Thymus (tissue), 11 donors: ENCODE measurements around the gene HDHD5. TPM values are rescaled to one million over a fixed set of nuclear protein-coding genes. Genes with fewer than 3 reads are reported as not detected.

Experiments used
- DNase-seq, 9 donors: peaks; one replicate each; pipeline ENCODE4 v3.0.0-alpha.2; 2013; ENCODE audit warnings: low spot score in 9 of 9, low read depth in 6 of 9, missing footprints in 1 of 9
- H3K27ac ChIP-seq, 2 donors: one replicate each; pipeline ENCODE4 v1.5.1; 2013; ENCODE audit warnings: control low read depth in 1 of 2, low read depth in 1 of 2, low read length in 1 of 2, mild to moderate bottlenecking in 1 of 2, moderate library complexity in 1 of 2
- H3K27me3 ChIP-seq, 2 donors: one replicate each; pipeline ENCODE4 v1.5.1; 2013; ENCODE audit warnings: low read length in 1 of 2; ENCODE audit not compliant: control insufficient read depth in 2 of 2, insufficient read depth in 1 of 2
- H3K36me3 ChIP-seq, 2 donors: one replicate each; pipeline ENCODE4 v1.5.1; 2013; ENCODE audit warnings: low read length in 1 of 2, mild to moderate bottlenecking in 1 of 2, moderate library complexity in 1 of 2; ENCODE audit not compliant: control insufficient read depth in 2 of 2, insufficient read depth in 2 of 2
- H3K4me1 ChIP-seq, 2 donors: one replicate each; pipeline ENCODE4 v1.5.1; 2013; ENCODE audit warnings: low read length in 2 of 2; ENCODE audit not compliant: control insufficient read depth in 2 of 2, insufficient read depth in 2 of 2
- H3K4me3 ChIP-seq, 2 donors: one replicate each; pipeline ENCODE4 v1.5.1; 2013; ENCODE audit warnings: low read length in 2 of 2, control low read depth in 1 of 2, mild to moderate bottlenecking in 1 of 2
- H3K9me3 ChIP-seq, 2 donors: one replicate each; pipeline ENCODE4 v1.5.1; 2013; ENCODE audit warnings: low read length in 1 of 2, mild to moderate bottlenecking in 1 of 2; ENCODE audit not compliant: control insufficient read depth in 2 of 2, insufficient read depth in 1 of 2
- WGBS: extraction: QIAGEN DNeasy Blood & Tissue Kit; methylation state at CpG from one replicate; pipeline ENCODE4 v1.1.7; 2013; 5-methylcytosine and 5-hydroxymethylcytosine counted together
- polyA plus RNA-seq: library from polyadenylated mRNA; stranded (reverse); fragments of 200-250 nt; gene quantifications from one replicate; pipeline ENCODE4 v1.2.3, GENCODE V29; 2013
- total RNA-seq: library from RNA; stranded (reverse); fragments of 120-200 nt; gene quantifications from one replicate; pipeline ENCODE4 v1.2.4, GENCODE V29; 2013
- donor health status: healthy.

HDHD5 gene
- total and polyA plus RNA-seq, 2 donors, result 30.7 to 31.3 TPM

DNA sequence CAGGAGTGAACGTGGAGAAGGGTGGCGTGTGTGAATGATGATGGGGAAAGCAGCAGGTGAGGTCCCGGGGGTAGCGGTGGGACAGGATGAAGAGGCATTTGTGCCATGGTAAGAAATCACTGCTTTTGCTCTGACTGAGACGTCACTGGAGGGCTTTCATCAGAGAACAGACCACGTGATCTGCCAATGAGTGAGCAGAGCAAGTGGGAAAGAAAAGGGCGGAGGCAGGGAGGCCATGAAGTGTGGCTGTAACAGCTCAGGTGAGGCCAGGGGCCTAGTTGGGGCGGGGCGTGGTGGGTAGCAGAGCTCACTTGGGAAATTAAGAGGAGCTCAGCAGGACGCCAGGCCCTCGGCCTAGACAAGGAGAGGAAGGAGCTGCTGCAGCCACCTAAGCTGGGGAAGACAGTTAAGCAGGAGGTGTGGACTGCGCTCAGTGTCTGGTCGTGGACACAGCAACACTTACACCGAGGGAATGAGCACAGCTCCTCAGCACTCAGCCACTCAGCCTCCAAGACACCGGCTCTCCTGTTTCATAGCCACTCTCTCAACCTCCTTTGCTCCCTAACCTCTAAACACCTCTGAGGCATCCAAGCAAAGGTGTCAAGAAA, 23.8 kb downstream of the HDHD5 start:
- H3K4me3 ChIP-seq, result no peak overlapping the region
- no peaks in the 10 kb centered on the region for H3K9me3 ChIP-seq
- DNase-seq, result no peak
- peaks cover 4 to 17% of the 10 kb centered on the region in 2 donors for H3K36me3 ChIP-seq
- H3K4me1 ChIP-seq, result no peaks in the 10 kb centered on the region
- no peak overlapping the region for H3K27ac ChIP-seq
- WGBS, result 98% methylated on average over 15 of the region's 15 CpGs
- no peaks in the 10 kb centered on the region for H3K27me3 ChIP-seq

DNA sequence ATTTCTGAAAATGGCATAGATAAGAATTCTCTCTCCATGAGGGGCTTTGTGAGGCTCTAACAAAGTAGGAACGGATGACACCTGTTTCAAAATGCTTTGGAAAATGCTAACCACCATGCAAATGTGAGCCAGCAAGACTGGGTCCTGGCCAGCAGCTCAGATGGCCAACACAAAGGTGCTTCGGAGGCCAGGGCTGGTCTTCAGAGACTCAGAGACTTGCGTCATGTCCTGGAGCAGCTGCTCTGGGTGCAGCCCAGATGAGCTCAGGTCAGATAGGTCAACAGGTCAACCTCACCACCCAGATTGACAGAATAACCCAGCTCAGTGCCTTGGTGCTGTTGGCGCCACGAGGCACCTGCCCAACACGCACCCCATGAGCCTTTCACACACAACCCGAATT, 25.9 kb downstream of the HDHD5 start:
- no peaks in the 10 kb centered on the region for H3K27me3 ChIP-seq
- H3K4me3 ChIP-seq, result no peak overlapping the region
- 98% methylated on average over 7 of the region's 7 CpGs for WGBS

DNA sequence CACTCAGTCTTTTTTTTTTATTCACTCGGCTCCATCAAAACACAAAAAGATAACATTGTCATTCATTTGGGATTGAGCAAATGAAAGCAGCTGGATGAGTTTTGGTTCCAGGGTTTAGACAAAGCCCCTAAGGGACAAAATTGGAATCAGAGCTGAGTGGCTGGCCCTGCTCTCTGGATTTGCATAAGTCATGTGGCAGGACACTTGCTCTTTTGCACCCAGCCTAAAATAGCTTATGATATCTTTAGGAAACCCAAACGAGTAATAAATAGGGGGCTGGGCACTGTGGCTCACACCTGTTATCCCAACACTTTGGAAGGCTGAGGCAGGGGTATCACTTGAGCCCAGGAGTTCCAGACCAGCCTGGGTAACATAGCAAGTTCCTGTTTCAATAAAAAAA, 27.0 kb downstream of the HDHD5 start:
- H3K27ac ChIP-seq, result no peak overlapping the region
- H3K27me3 ChIP-seq, result no peaks in the 10 kb centered on the region
- H3K9me3 ChIP-seq, result no peaks in the 10 kb centered on the region
- H3K4me3 ChIP-seq, result no peak overlapping the region
- WGBS, result 65% methylated on average over 2 of the region's 2 CpGs
- H3K4me1 ChIP-seq, result no peaks in the 10 kb centered on the region
- H3K36me3 ChIP-seq, result no peaks in the 10 kb centered on the region
- DNase-seq, result no peak

More for the DNA sequence above, 25.9 kb downstream of the HDHD5 start:
- Histone ChIP-seq H3K4me1 (no peaks in the 10 kb centered on the region), H3K9me3 (no peaks in the 10 kb centered on the region), H3K36me3 (peaks cover 4 to 6% of the 10 kb centered on the region in 2 donors), H3K27ac (no peak overlapping the region)
- DNase-seq, result no peak

DNA sequence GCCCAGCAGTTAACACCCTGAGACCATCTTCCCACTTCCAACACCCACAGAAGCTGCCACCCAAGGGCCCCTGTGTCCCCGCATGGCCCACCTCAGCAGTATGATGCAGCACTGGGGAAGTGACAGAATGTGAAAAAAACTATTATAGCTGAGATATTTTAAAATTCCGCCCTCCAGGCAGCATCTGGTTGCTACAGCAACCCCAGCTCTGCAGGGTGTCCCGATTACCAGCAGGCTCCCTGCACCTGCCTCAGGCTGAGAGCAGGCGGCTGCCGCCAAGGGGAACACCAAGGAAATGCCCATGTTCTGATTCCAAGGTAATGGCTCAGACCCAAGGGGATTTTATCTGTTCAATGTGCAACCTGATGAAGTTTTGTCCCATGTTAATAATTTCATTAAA, 27.4 kb downstream of the HDHD5 start:
- H3K4me1 ChIP-seq, result no peaks in the 10 kb centered on the region
- no peaks in the 10 kb centered on the region for H3K36me3 ChIP-seq
- H3K9me3 ChIP-seq, result no peaks in the 10 kb centered on the region
- no peak for DNase-seq
- H3K4me3 ChIP-seq, result no peak overlapping the region
- H3K27ac ChIP-seq, result no peak overlapping the region
- H3K27me3 ChIP-seq, result no peaks in the 10 kb centered on the region
- 88% methylated on average over 5 of the region's 5 CpGs for WGBS

DNA sequence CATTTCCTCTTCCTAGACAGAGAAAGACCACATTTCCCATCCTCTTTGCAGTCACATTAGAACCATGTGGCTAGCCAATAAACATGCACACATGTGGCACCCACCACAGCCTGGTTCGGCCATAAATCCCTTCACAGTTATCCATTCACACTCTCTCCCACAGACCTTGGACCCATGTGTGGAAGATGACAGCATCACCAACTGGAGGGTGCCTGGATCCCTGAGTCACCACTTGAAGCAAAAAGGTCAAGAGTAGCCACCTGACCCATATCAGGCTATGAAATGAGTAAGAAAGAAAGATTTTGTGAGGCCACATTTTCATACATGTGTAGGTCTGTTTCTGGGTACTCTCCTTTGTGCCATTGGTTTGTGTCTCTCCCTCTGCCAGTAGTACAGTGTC, 28.9 kb downstream of the HDHD5 start:
- no peaks in the 10 kb centered on the region for H3K4me1 ChIP-seq
- no peaks in the 10 kb centered on the region for H3K9me3 ChIP-seq
- DNase-seq, result no peak
- H3K4me3 ChIP-seq, result no peak overlapping the region
- no peak overlapping the region for H3K27ac ChIP-seq
- no peaks in the 10 kb centered on the region for H3K27me3 ChIP-seq
- H3K36me3 ChIP-seq, result no peaks in the 10 kb centered on the region
- WGBS, result 97% methylated on average over 1 of the region's 1 CpG

DNA sequence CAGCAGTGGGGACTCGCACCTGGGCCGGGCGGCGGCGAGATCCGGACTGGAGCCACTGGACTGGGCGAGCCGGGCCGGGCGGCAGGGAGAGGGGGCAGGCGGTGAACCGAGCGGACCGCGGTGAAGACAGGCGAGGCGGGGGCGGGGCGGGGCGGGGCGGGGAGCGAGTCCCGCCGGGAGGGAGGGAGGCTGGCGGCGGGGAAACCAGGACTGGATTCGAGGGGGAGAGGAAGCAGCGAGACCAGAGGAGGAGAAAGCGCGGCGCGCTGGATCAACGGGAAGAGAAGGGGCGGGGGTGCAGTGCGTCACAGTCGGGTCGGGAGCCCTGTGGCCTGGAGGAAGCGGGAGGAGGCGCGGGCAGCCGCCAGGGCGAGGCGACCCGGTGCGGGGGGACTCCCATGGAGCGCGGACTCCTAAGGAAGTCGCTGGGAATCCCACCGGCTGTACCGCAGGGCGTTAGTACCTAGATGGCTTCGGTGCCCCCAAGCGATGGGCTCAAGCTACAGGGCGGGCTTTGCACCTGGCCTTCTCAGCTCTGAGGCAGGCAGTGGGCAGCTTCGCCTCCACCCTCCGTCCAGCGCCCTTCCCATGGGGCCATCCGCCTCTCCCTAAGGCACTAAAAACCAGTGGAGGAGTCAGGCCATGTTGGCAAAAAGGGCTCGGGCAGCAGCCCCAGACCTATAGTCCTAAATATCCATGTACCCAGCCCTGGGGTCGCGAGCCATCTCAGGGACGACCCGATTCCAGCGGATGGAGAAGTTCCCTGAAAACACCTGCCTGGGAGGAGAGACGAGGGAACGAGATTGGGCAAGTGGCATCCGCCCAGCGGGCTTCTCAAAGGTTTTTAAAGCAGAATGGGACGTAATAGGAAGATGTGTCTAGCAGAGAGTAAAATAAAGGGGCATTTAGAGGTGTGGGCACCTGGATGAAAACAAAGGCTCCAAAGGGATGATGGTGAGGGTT, 37.6 kb downstream of the HDHD5 start, which contains the start of gene TMEM121B:
TSS of gene TMEM121B (minus strand) at position 128 of the 963 bp plus-strand sequence. CDS start 233 bp downstream, outside the sequence.
- H3K27me3 ChIP-seq, result peaks cover 31 to 50% of the 10 kb centered on the region in 2 donors

DNA sequence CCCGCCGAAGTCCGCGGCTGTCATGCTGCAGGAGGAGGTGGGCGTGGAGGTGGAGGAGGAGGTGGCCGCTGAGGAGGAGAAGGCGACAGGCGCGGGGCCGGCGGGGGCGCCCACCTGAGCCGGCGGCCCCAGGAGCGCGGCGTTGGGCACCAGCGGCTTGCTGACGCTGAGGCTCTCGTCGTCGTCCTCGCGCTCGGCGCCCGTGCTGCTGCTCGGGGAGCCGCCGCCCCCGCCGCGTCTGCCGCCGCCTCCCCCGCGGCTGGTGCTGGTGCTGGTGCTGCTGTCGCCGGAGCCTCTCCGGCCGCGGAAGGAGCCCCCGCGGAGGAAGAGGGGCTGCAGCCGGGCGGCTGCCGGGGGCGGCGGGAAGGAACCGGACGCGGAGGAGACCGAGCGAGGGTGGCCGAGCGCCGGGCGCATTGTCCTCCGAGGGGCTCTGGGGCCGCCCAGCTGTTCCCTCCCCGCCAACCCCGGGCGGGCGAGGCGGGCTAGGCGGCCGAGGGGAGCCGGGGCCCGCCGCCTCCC, 38.3 kb downstream of the HDHD5 start:
- no peaks in the 10 kb centered on the region for H3K9me3 ChIP-seq
- no peaks in the 10 kb centered on the region for H3K36me3 ChIP-seq
- H3K4me1 ChIP-seq, result peaks cover 39 to 43% of the 10 kb centered on the region in 2 donors
- H3K27ac ChIP-seq, result no peak overlapping the region
- DNase-seq, result no peak
- peak overlapping the region in 1 of 2 donors; percentile 54 for H3K4me3 ChIP-seq
- peaks cover 31 to 50% of the 10 kb centered on the region in 2 donors for H3K27me3 ChIP-seq
- under 1% methylated on average over 70 of the region's 70 CpGs for WGBS

More for the DNA sequence above, 37.6 kb downstream of the HDHD5 start, which contains the start of gene TMEM121B:
- DNase-seq, result peak in 1 of 9 donors; percentile 19
- H3K9me3 ChIP-seq, result no peaks in the 10 kb centered on the region
- peak within 1 kb of the TSS; percentile 8 to 54 for H3K4me3 ChIP-seq
- no peaks in the 10 kb centered on the region for H3K36me3 ChIP-seq
- peaks cover 36% of the 10 kb centered on the region in 2 donors for H3K4me1 ChIP-seq
- H3K27ac ChIP-seq, result no peak within 1 kb of the TSS
- 9% methylated on average over 69 of the region's 69 CpGs for WGBS

DNA sequence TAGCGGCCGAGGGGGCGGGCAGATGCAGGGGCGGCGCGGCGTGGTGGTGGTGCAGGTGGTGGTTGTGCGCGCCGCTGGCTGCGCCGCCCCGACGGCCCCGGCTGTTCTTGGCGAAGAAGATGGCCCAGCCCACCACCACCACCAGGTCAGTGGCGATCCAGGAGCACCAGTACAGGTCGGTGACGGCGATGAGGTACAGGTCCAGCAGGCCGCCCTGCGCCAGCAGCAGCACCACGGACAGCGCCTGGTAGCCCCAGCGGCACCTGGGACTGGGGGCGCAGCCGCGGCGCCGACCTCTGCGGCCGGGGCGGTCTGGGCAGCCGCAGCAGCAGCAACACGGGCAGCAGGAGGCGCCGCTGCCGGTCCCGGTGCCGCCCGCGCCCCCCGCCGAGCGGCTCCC, 38.8 kb downstream of the HDHD5 start:
- WGBS, result 3% methylated on average over 45 of the region's 45 CpGs
- H3K27me3 ChIP-seq, result peaks cover 31 to 50% of the 10 kb centered on the region in 2 donors
- H3K27ac ChIP-seq, result no peak overlapping the region
- peak overlapping the region in 1 of 2 donors; percentile 54 for H3K4me3 ChIP-seq
- DNase-seq, result peak in 3 of 9 donors; percentile 50 to 55 (median 53)
- peaks cover 44 to 48% of the 10 kb centered on the region in 2 donors for H3K4me1 ChIP-seq
- H3K9me3 ChIP-seq, result no peaks in the 10 kb centered on the region
- no peaks in the 10 kb centered on the region for H3K36me3 ChIP-seq
